ENCODE results near the gene GPR151. TPM values are rescaled to one million over a fixed set of nuclear protein-coding genes. Genes with fewer than 3 reads are reported as not detected.

Gene GPR151
- total RNA-seq, 2 donors from 2014 or later, result not detected

DNA sequence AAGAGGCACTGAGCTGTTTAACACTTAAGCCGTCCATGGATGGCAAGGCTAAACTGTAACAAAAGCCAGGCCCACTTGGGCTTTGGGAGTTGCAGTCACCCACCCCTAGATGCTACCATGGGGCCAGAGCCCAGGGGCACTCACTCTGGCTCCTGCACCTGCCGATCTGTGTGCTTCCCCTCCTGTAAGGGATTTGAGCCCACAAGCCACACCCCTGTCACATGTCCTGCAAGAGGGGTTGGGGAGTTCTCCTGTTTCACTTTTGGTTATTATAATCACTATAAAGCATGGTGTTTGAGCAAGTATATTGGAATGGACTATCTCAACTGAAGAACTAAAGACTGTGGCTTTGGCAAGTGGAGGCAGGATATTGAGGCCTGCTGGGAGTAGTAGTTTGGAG, 14.0 kb upstream of the GPR151 start:
- H3K36me3 Mint-ChIP-seq, result no peaks in the 10 kb centered on the region
- H3K27ac Mint-ChIP-seq, result no peak overlapping the region
- DNase-seq (ENCODE audit: low spot score in 2 of 2), result no peak
- H3K9me3 Mint-ChIP-seq, result no peaks in the 10 kb centered on the region
- ATAC-seq, result peak in 1 of 2 donors; percentile 35

GRCh38 chr5:146528236-146528635, 12.2 kb upstream of the GPR151 start:
- H3K27ac Mint-ChIP-seq, result no peak overlapping the region
- H3K9me3 Mint-ChIP-seq, result no peaks in the 10 kb centered on the region
- DNase-seq (ENCODE audit: low spot score in 2 of 2) (no peak), ATAC-seq (no peak)
- H3K36me3 Mint-ChIP-seq, result no peaks in the 10 kb centered on the region

DNA sequence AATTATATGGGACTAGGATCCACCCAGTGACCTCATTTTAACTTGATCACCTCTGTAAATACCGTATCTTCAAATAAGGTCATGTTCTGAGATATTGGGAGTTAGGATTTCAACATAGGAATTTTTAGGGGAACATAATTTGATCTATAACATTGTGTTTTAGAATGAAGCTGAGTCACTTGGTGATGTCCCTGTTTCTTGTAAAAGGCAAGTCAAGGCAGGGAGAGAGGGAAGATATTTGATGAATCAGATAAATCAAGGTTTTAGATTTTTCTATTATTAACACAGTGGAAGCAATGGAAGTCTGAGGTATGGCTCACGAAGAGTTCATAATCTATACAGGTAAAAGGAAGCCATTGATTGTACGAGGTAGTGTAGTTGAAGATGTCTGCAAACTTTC, 11.8 kb upstream of the GPR151 start:
- Mint-ChIP-seq H3K36me3 (no peaks in the 10 kb centered on the region), H3K27ac (no peak overlapping the region), H3K9me3 (no peaks in the 10 kb centered on the region)
- DNase-seq (ENCODE audit: low spot score in 2 of 2) (no peak), ATAC-seq (no peak)

GRCh38 chr5:146523698-146524097, 7.7 kb upstream of the GPR151 start:
- ATAC-seq, result no peak
- Mint-ChIP-seq H3K9me3 (no peaks in the 10 kb centered on the region), H3K27ac (no peak overlapping the region), H3K36me3 (no peaks in the 10 kb centered on the region)
- no peak for DNase-seq (ENCODE audit: low spot score in 2 of 2)

- Mint-ChIP-seq H3K27ac (no peak overlapping the region), H3K9me3 (no peaks in the 10 kb centered on the region), H3K36me3 (no peaks in the 10 kb centered on the region)
- peak in 1 of 2 donors; percentile 29 for ATAC-seq
- DNase-seq (ENCODE audit: low spot score in 2 of 2), result no peak
Observed at GRCh38 chr5:146521403-146522106, 5.6 kb upstream of the GPR151 start.

DNA sequence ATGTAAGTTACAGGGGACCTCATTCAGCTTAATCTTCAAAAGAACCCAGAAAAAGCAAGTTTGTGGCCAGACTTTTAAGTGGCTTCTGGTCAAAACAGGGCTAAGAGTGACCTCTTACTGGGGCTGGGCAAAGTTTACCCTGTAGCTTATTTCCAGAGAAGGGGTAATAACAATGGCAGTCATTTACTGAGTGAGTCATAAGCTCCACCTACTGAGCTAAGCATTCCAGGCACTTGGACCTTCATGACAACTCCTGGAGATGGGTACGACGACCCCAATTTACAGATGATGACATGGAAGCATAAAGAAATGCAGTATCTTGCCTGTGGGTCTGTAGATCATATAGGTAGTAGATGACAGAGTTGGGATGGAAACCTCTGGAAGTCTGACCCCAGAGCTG, 4.7 kb upstream of the GPR151 start:
- Mint-ChIP-seq H3K9me3 (no peaks in the 10 kb centered on the region), H3K27ac (no peak overlapping the region), H3K36me3 (no peaks in the 10 kb centered on the region)
- DNase-seq (ENCODE audit: low spot score in 2 of 2), result no peak
- ATAC-seq, result no peak

DNA sequence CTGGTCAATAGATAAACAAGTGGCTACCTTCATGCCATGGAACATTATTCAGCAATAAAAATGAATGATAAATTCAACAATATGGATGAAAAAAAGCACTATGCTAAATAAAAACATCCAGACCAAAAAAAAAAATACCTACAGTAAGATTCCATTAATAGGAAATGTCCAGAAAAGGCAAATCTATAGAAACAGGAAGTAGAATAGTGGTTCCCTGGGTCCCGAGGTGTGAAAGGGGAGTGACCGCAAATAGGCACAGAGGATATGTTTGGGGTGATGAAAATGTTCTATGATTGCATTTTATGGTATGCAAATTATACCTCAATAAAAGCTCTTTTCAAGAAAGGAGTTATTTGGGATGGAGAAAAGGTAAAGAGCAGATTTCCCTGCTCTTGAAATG, 3.6 kb upstream of the GPR151 start:
- DNase-seq (ENCODE audit: low spot score in 2 of 2) (no peak), ATAC-seq (no peak)
- Mint-ChIP-seq H3K27ac (no peak overlapping the region), H3K36me3 (peaks cover 0 to 5% of the 10 kb centered on the region in 2 donors), H3K9me3 (no peaks in the 10 kb centered on the region)

DNA sequence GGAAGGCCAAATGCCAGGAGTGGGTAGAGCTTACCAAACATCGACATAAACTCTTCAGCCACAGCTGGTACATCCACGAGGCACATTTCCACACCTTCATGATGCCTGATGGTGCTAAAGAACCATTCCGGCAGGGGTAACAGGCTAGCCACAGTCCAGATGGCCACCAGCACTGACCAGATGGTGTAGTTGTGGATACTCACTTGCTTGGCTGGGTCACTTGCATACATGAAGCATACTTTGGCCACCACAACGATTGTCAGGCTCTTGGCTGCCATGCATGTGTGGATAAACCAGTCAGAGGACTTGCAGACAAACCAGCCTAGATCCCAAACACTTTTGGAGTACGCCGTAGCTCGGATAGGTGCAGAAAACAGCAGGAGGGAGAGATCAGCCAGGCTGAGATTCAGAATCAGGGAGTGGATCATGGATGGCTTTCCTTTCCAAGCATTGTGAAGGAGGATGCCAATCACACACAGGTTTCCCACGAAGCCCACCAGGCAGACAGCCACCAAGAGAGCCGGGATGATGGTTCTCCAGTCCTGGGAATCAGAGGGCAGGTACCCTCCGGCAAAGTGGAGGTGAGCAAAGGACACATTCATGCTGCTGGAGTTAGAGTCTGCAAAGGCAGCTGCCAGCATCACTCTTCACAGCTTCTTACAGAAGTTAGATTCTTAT, 378 bp downstream of the GPR151 start:
- DNase-seq (ENCODE audit: low spot score in 2 of 2) (no peak), ATAC-seq (peak in 1 of 2 donors; percentile 12)
- H3K36me3 Mint-ChIP-seq, result peaks cover 0 to 10% of the 10 kb centered on the region in 2 donors
- H3K9me3 Mint-ChIP-seq, result no peaks in the 10 kb centered on the region
- no peak overlapping the region for H3K27ac Mint-ChIP-seq

DNA sequence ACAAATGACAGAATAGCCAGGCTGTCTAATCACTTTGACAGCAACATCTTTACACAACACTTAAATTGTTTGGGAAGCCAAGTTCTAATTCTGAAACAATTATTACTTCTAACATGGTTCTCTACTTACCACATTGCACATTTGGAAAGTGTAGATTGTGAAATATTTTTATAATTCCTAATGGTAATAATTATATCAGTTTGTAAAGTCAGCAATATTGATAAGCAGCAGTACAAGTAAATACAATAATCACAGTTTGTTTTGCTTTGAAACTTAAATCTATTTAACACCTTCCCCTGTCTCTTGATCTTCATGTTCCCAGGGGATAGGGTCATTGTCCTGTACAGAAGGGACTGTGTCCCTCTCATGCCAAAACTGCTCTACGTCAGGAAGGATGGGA, 1.4 kb downstream of the GPR151 start:
- no peak overlapping the region for H3K27ac Mint-ChIP-seq
- DNase-seq (ENCODE audit: low spot score in 2 of 2), result no peak
- no peak for ATAC-seq
- no peaks in the 10 kb centered on the region for H3K9me3 Mint-ChIP-seq
- H3K36me3 Mint-ChIP-seq, result peaks cover 0 to 16% of the 10 kb centered on the region in 2 donors

GRCh38 chr5:146513462-146513861, 2.5 kb downstream of the GPR151 start:
- Mint-ChIP-seq H3K36me3 (peaks cover 0 to 21% of the 10 kb centered on the region in 2 donors), H3K27ac (peak overlapping the region in 1 of 2 donors; percentile 26), H3K9me3 (no peaks in the 10 kb centered on the region)
- ATAC-seq (no peak), DNase-seq (ENCODE audit: low spot score in 2 of 2) (no peak)

DNA sequence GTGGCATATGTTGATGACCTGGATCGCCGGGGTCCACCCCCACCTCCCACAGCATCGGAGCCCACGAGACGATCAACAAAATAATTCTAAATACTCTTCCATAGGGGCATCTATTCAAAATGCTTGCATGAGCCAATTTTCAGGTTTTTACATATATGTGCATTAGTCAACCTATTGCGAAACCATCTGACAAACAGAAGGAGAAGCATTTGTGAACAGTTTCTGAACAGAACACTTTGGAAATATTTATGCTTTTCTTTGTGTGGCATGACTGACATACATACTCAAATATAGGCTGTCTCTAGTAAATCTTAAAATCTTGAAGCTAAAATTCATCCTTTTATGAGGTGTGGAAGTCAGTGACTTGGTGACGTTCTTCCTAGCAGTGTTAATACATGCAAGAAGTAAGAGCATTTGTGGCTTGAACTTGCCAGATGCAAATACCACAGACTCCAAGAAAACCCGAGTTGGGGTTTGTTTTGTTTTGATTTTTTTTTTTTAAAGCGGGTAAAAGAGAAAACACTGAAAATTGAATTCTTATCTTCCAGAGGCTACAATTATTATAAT, 5.3 kb downstream of the GPR151 start:
- Mint-ChIP-seq H3K36me3 (peaks cover 0 to 27% of the 10 kb centered on the region in 2 donors), H3K9me3 (no peaks in the 10 kb centered on the region), H3K27ac (no peak overlapping the region)
- no peak for DNase-seq (ENCODE audit: low spot score in 2 of 2)
- ATAC-seq, result no peak

DNA sequence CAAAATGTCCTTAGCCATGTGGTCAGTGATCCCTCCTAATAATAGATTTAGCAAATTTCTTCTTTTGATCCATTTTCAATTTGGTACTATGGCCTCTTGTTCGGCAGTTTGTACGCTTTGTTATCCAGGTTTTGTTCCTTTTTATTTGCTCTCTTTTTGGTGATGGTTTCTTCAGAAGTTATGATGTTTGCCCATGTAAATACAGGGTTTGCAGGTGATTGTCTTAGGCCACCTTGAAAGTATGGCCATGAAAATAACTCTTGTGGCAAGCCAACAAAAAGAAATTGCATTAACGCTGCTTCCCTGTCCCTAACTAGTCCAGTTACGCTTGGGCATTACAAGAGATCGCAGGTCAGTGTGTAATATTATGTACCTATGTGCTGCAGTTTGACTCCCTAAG, 8.6 kb downstream of the GPR151 start:
- peaks cover 5 to 38% of the 10 kb centered on the region in 2 donors for H3K36me3 Mint-ChIP-seq
- no peaks in the 10 kb centered on the region for H3K9me3 Mint-ChIP-seq
- ATAC-seq, result no peak
- H3K27ac Mint-ChIP-seq, result no peak overlapping the region
- DNase-seq (ENCODE audit: low spot score in 2 of 2), result no peak

DNA sequence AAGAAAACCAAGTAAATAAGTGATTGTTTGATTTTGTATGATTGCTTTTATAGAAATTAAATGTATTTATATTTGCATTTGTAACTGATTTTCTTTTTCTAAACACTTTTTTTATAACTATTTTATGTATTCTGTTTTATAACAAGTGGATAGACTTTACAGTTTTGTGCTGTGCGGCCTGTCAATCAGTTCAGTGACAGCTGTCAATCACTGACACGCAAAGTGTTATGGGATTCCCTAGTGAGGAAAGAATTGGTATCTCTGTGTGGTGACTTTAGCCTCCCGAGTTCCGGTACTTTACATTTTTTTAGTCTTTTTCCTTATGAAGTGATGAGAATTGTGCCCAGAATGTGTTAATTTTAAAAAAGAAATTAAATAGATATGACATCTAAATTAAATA, 16.3 kb downstream of the GPR151 start:
- ATAC-seq (no peak), DNase-seq (ENCODE audit: low spot score in 2 of 2) (no peak)
- H3K9me3 Mint-ChIP-seq, result no peaks in the 10 kb centered on the region
- H3K36me3 Mint-ChIP-seq, result peaks cover 5 to 16% of the 10 kb centered on the region in 2 donors
- H3K27ac Mint-ChIP-seq, result no peak overlapping the region

DNA sequence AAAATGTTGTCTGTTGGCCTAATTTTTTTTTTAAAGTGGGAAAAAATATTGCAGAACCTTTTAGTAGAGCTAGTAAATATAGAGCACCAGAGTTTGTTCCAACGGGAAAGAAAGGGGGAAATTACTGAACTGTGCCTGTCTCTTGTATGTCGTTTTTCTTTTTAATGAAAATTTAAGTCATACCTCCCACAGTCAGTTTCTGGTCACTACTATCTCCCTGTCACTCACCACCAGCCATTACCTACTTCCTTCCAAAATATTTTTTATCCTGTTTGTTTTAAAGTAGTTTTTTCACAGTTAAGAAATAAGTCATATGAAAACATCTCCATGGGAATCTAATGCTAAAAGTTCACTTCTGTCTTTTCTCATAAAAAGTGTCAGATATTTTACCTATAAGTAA, 21.3 kb downstream of the GPR151 start:
- Mint-ChIP-seq H3K36me3 (peaks cover 10 to 13% of the 10 kb centered on the region in 2 donors), H3K27ac (no peak overlapping the region), H3K9me3 (no peaks in the 10 kb centered on the region)
- DNase-seq (ENCODE audit: low spot score in 2 of 2) (no peak), ATAC-seq (no peak)

DNA sequence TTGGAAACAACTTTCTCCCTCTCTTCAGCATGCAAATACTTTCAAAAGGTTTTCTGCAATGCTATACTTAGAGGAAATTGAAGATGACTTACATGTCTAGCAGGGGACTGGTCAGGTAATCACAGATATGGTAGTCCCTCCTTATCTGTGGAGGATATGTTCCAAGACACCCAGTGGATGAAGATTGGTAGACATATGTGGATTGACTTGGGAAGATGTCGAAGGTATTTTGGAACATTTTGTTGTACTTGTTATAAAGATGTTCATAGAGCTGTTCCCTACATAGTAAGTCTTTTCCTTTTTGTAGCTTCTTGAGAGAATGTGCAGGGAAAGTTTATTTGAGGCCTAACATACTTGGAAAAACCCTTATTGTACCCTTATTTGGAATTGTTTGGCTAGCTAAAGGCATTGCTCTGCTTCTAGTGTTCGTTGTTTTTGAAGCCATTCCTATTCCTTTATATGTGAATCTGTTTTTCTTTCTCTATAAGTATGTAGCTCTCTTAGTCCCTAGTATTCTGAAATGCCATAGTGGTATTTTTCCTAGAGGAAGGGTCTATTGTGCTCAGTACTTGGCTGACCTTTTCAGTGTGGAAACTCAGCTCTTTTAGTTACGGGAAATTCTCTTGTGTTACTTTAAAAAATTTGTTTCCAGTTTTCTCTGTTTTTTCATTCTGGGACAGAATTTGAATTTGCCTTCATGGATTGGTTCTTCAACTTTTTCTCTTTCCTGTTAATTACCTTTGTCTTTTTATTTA, 25.7 kb downstream of the GPR151 start:
- DNase-seq (ENCODE audit: low spot score in 2 of 2) (no peak), ATAC-seq (no peak)
- H3K27ac Mint-ChIP-seq, result peak overlapping the region in 1 of 2 donors; percentile 81
- H3K9me3 Mint-ChIP-seq, result no peaks in the 10 kb centered on the region
- peaks cover 10 to 35% of the 10 kb centered on the region in 2 donors for H3K36me3 Mint-ChIP-seq

- peaks cover 4 to 47% of the 10 kb centered on the region in 2 donors for H3K36me3 Mint-ChIP-seq
- H3K27ac Mint-ChIP-seq, result no peak overlapping the region
- DNase-seq (ENCODE audit: low spot score in 2 of 2) (no peak), ATAC-seq (no peak)
- H3K9me3 Mint-ChIP-seq, result no peaks in the 10 kb centered on the region
Observed at GRCh38 chr5:146484714-146485391, 31.1 kb downstream of the GPR151 start.
